Ectodermal cell (in vitro differentiated cells): ENCODE data around the gene DDX31.
A peak's percentile ranks its signal among the peaks of the same experiment; 100 is the strongest.

ENCODE experiments used
- H3K27ac ChIP-seq: 2 replicates; pipeline ENCODE4 v1.7.0; 2013; ENCODE audit warnings: mild to moderate bottlenecking, low read depth, low read length; ENCODE audit not compliant: insufficient read depth, poor library complexity, severe bottlenecking
- H3K27me3 ChIP-seq: 2 replicates; pipeline ENCODE4 v1.7.0; 2013; ENCODE audit warnings: mild to moderate bottlenecking, low read length; ENCODE audit not compliant: insufficient read depth, control insufficient read depth, poor library complexity, severe bottlenecking
- H3K36me3 ChIP-seq: one replicate; pipeline ENCODE4 v1.7.0; 2013; ENCODE audit warnings: low read length; ENCODE audit not compliant: control insufficient read depth, insufficient read depth
- H3K4me1 ChIP-seq: one replicate; pipeline ENCODE4 v1.7.0; 2013; ENCODE audit warnings: low read length; ENCODE audit not compliant: control insufficient read depth, insufficient read depth
- H3K4me3 ChIP-seq: 2 replicates; pipeline ENCODE4 v1.7.0; 2013; ENCODE audit warnings: low read depth, low read length, control low read depth; ENCODE audit not compliant: insufficient read depth
- H3K9me3 ChIP-seq: 2 replicates; pipeline ENCODE4 v1.7.0; 2013; ENCODE audit warnings: mild to moderate bottlenecking, low read length, moderate library complexity; ENCODE audit not compliant: control insufficient read depth
- WGBS, 2 experiments: methylation state at CpG; one replicate each; pipeline ENCODE4 v1.1.7; 2013; ENCODE audit warnings: missing lambda C conversion rate in 2 of 2; 5-methylcytosine and 5-hydroxymethylcytosine counted together

The DDX31 gene

DNA sequence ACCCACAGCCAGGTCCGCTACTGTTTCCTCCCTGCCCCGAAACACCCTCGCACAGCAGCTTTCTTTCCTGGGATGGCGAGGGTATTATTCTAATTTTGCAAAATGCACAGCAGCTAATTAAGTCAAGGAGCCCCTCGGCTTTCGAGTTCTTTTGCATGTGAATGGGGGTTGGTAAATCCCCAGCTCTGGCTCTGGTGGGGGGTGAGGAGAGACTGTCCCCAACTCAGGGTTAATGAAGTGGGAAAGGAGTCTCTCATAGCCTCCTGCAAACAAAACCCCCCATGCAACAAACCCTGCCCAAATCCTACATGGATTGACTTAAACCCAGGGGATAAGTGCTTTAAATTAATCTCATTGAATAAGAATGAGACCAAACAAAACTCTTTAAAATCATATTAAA, 78.5 kb downstream of the DDX31 start:
- peak overlapping the region; percentile 91 for H3K27ac ChIP-seq
- no peaks in the 10 kb centered on the region for H3K36me3 ChIP-seq
- peaks cover 57% of the 10 kb centered on the region for H3K27me3 ChIP-seq
- WGBS, 2 experiments: 0 to 2% methylated on average over 5 to 6 of the region's 6 CpGs
- no peaks in the 10 kb centered on the region for H3K9me3 ChIP-seq
- H3K4me3 ChIP-seq: peak overlapping the region; percentile 58
- peaks cover 52% of the 10 kb centered on the region for H3K4me1 ChIP-seq

DNA sequence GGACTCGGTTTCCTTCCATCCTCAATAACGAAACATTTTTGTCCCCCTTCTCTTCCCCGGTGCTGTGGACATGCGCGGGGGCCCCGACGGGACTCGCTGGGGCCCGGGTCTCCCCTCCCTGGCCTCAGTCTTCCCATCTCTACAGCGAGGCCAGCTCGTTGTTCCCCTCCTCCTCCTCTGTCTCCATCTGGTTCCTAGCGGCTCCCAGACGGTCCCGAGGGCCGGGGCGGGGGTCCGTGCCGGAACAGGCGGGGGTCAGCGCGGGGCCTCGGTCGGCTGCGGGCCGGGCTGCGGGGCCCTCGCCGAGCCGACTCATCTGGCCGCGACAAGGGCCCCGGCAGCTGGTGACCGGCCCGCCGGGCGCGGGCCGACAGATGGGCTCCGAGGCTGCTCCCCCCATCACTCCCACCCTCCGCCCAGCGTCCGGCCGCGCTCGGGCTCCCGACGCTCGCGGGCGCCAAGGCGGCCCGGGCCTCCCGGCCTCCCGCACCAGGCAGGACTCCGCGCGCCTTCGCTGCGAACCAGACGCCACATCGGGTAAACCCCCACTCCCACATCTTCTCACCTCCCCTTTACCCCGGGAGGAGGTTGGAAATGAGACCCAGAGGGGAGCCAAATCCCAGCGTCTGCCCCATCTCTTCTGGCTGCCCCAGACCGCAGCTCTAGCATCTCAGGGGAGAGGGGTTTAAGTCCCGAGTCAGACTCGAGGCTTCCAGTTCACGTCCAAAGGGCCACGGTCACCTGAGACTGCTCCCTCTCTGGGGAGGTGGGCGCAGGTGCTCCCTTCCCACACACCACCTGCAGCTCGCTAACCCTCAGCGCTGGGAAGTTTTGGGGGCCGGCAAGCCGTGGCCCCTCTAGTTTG, 79.2 kb downstream of the DDX31 start:
- H3K4me1 ChIP-seq: peaks cover 55% of the 10 kb centered on the region
- H3K27ac ChIP-seq: peak overlapping the region; percentile 91
- H3K36me3 ChIP-seq: no peaks in the 10 kb centered on the region
- H3K4me3 ChIP-seq: peak overlapping the region; percentile 58
- peaks cover 64% of the 10 kb centered on the region for H3K27me3 ChIP-seq
- no peaks in the 10 kb centered on the region for H3K9me3 ChIP-seq
- 0% methylated on average over 73 of the region's 73 CpGs for WGBS, 2 experiments

DNA sequence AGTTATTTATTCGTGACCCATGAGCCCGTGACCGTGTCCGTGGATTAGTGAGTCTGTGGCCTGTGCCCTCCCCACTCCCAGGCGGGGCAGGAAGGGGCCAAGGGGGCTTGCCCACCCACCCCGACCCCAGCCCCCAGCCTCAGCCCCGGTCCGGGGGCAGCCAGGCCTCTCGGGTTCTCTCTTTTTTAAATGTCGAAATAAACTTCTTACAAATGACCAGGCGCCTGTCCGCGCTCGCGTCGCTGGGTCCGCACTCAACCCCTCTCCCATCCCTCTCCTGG, 79.8 kb downstream of the DDX31 start:
- Histone ChIP-seq H3K9me3 (no peaks in the 10 kb centered on the region), H3K36me3 (no peaks in the 10 kb centered on the region), H3K27ac (peak overlapping the region; percentile 91), H3K4me1 (peaks cover 51% of the 10 kb centered on the region), H3K4me3 (peak overlapping the region; percentile 58), H3K27me3 (peaks cover 69% of the 10 kb centered on the region)
- 1% methylated on average over 16 to 17 of the region's 17 CpGs for WGBS, 2 experiments

DNA sequence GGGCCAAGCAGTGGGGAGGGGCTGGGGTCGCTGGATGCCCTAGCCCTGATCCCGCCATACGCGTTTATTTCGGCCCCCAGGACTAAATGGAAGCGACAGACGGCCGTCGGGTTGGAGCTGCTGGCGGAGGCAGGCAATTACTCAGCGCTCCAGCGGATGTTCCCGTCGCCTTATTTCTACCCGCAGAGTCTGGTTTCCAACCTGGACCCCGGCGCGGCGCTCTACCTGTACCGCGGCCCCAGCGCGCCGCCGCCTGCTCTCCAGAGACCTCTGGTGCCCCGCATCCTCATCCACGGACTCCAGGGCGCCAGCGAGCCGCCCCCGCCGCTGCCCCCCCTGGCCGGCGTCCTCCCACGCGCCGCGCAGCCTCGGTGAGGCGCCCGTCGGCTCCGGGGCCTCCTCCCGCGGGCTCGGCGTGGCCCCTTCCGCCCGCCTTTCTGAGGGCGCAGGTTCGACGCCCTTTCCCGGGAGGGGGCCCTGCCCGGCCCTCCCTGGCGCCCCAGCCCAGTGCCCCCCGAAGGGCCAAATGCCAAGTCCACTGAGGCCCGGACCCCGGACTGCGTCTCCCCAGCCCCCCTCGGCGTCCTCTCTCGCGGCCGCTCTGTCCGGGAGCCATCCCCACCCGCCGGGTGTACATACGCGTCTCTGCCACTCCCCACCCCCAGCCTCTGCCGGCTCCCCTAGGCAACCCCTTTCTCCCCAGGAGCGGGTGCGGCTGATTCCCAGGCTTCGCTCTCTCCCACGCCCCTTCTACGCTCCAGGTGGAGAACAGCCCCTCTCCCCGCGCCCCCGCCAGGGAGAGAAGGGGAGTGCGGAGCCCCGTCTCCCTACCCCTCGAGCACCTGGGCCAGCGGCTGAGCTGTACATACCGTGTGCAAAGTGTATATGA, 80.4 kb downstream of the DDX31 start:
- H3K36me3 ChIP-seq: no peaks in the 10 kb centered on the region
- H3K4me3 ChIP-seq: peak overlapping the region; percentile 58
- H3K27me3 ChIP-seq: peaks cover 75% of the 10 kb centered on the region
- peaks cover 45% of the 10 kb centered on the region for H3K4me1 ChIP-seq
- no peaks in the 10 kb centered on the region for H3K9me3 ChIP-seq
- H3K27ac ChIP-seq: peak overlapping the region; percentile 48
- 1% methylated on average over 83 of the region's 83 CpGs for WGBS, 2 experiments

DNA sequence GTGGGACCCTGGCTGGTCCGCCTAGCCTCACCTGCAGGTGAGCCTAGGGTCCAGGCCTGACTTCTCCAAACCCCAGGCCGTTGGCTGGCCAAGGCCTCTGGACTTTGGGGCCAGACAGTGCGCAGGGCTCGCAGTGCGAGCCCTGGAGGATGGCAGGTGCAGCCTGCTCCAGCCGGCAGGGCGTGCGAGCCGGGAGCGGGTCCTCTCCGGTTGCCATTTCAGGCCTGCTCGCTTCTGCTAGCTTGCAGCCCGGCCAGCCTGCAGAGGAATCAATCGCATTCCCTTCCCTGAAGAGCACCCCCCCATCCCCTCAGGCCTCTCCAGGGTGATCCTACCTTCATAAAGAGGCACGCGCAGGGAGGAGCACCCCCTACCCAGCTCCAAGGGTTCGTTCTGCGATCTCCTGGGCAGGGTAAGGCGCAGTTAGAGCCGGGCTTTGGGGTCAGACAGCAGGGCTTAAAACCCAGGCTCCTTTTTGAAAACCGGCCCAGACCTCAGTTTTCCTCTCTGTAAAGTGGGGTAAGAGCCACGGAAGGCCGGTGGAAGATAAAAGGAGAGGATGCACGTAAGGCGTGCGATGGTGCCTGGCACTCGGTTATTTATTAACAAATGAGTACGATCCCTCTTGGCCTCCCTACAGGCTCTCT, 81.2 kb downstream of the DDX31 start:
- WGBS, 2 experiments: 4 to 5% methylated on average over 28 of the region's 28 CpGs
- H3K27me3 ChIP-seq: peaks cover 83% of the 10 kb centered on the region
- H3K9me3 ChIP-seq: no peaks in the 10 kb centered on the region
- peak overlapping the region; percentile 20 for H3K27ac ChIP-seq
- H3K4me1 ChIP-seq: peaks cover 45% of the 10 kb centered on the region
- no peaks in the 10 kb centered on the region for H3K36me3 ChIP-seq
- H3K4me3 ChIP-seq: peak overlapping the region; percentile 58

DNA sequence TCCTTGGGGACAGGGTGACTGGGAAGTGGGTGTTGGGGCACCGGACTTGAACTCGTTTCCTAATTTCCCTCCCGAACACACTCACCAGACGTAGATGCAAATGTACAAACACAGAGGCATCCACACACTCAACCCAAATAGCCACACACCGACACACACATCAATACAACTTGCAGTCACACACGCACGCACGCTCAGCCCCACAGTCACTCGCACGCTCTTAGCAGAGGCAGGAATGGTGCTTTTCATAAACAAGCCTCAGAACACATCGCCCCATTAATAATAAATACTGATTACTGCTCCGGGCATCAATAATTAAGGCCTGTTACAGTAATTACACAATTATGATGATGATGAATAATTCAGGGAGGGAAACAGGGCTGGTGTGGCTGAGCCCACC, 81.7 kb downstream of the DDX31 start:
- H3K4me1 ChIP-seq: peaks cover 43% of the 10 kb centered on the region
- 40 to 44% methylated on average over 11 to 12 of the region's 12 CpGs for WGBS, 2 experiments
- peaks cover 88% of the 10 kb centered on the region for H3K27me3 ChIP-seq
- H3K36me3 ChIP-seq: no peaks in the 10 kb centered on the region
- peak overlapping the region; percentile 58 for H3K4me3 ChIP-seq
- H3K27ac ChIP-seq: no peak overlapping the region
- no peaks in the 10 kb centered on the region for H3K9me3 ChIP-seq

DNA sequence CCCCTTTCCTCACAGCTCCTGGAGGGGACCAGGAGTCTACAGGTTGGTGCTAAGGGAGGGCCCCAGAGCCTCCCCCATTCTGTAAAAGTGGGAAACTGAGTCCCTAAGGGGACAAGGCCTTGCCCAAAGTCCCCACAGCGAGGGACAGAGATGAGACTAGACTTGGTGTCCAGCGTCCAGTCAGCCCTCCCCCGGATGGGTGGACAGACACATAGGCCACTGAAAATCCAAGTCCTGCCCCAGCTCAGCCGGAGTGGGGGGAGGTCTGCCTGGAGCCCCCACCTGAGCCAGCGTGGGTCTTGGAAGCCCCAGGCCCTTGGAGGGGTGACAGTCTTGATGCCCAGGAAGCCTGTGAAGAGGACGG, 82.2 kb downstream of the DDX31 start:
- no peak overlapping the region for H3K27ac ChIP-seq
- peaks cover 93% of the 10 kb centered on the region for H3K27me3 ChIP-seq
- no peaks in the 10 kb centered on the region for H3K36me3 ChIP-seq
- 28 to 38% methylated on average over 6 of the region's 6 CpGs for WGBS, 2 experiments
- H3K4me3 ChIP-seq: peak overlapping the region; percentile 58
- H3K4me1 ChIP-seq: peaks cover 38% of the 10 kb centered on the region
- H3K9me3 ChIP-seq: no peaks in the 10 kb centered on the region

DNA sequence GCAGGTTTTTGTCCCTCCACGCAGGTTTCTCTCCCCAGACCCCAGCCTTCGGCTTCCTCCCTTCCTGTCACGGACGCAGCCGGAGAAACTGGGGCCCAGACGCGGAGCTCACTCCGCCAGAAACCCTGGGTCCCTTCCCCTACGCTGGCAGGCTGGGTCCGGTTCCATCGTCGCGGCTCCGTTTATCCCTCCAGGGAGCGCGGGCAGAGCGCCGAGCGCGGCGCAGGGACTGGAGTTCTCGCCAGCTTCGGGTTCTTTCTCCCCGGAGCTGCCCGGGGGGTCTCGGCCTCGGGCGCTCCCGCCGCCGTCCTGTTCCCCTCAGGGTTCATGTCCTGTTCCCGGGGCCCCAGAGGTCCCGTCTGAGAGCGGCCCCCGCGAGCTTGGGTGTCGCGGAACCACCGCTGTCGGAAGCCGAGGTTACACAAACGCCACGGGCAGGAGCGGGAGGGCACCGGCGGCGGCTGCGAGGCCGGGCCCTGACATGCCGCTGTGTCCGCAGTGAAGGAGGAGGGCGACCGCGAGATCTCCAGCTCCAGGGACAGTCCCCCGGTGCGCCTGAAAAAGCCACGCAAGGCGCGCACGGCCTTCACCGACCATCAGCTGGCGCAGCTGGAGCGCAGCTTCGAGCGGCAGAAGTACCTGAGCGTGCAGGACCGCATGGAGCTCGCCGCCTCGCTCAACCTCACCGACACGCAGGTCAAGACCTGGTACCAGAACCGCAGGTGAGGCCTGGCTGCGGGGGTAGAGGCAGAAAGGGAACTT, 82.8 kb downstream of the DDX31 start:
- Histone ChIP-seq H3K4me1 (peaks cover 35% of the 10 kb centered on the region), H3K4me3 (peak overlapping the region; percentile 58), H3K27ac (no peak overlapping the region), H3K9me3 (no peaks in the 10 kb centered on the region), H3K27me3 (peaks cover 99% of the 10 kb centered on the region), H3K36me3 (no peaks in the 10 kb centered on the region)
- WGBS, 2 experiments: 1 to 2% methylated on average over 74 of the region's 74 CpGs

DNA sequence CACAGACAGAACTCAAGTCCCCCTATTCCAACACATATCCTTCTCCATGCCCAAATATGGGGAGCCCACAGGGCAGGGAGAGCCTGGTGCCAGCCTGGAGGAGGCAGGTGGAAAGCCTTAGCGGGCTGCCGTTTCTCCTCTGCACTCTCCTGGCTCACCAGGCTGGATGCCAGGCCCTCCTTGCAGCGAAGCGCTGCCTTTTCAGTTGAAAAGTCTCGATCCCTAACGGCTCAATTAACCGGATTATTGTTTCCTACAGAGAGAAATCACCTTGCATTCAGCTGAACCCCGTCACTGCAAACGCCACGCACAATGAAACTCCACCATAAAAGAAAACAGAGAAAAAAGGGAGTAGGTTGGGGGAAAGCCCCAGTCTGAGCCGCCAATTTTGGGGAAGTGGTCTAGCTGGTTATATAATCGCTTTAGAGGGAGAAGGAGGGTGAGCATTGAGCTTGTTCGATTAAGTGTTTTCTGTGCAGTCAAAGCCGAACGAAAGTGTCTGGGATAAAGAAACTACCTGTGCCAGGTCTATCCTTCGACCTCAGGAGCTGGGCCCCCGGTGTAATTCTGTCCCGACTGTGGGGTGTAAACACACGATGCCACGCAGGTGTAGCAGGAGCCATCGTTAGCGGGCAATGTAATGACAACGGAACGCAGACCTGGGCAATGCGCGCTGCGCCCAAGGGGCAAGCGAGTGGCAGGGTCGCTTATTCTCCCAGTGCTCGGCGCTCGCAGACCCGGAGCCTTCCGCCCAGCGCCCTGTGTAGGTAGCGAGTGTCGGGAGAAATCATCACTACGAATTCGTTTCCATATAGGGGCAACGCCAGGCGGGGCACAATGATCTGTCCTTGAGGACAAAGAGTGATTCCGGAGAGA, 83.6 kb downstream of the DDX31 start:
- H3K27me3 ChIP-seq: peaks cover 100% of the 10 kb centered on the region
- peaks cover 33% of the 10 kb centered on the region for H3K4me1 ChIP-seq
- H3K27ac ChIP-seq: no peak overlapping the region
- no peaks in the 10 kb centered on the region for H3K9me3 ChIP-seq
- H3K4me3 ChIP-seq: peak overlapping the region; percentile 58
- no peaks in the 10 kb centered on the region for H3K36me3 ChIP-seq
- WGBS, 2 experiments: 2% methylated on average over 42 of the region's 42 CpGs
